LNCaP clone FGC (cell line): ENCODE measurements around the gene SLC6A19.
A peak's percentile ranks its signal among the peaks of the same experiment; 100 is the strongest.
"Not testable (repeated sequence)": the region's sequence is repeated elsewhere in the genome, so short reads cannot be mapped to it uniquely, and the experiment has no call there.

Experiments
- DNase-seq: peaks from one replicate; pipeline ENCODE4 v3.0.0-alpha.2; 2011; ENCODE audit warnings: low read depth
- H3K4me3 ChIP-seq: 2 replicates; pipeline ENCODE4 v1.5.1; 2011; ENCODE audit warnings: mild to moderate bottlenecking, low read depth, low read length, control low read depth
- CTCF ChIP-seq: IDR thresholded peaks from 2 replicates; pipeline ENCODE4 v1.5.1; 2012; ENCODE audit warnings: mild to moderate bottlenecking; ENCODE audit not compliant: control insufficient read depth, insufficient read depth; ENCODE audit errors: extremely low read depth

Gene SLC6A19

GRCh38 chr5:1259806-1260480 lies 58.5 kb downstream of the SLC6A19 start:
- no peak for TF ChIP-seq CTCF
- H3K4me3 ChIP-seq = no peak overlapping the region
- DNase-seq = no peak

GRCh38 chr5:1261643-1262042 lies 60.2 kb downstream of the SLC6A19 start:
- H3K4me3 ChIP-seq = no peak overlapping the region
- TF ChIP-seq CTCF = no peak
- no peak for DNase-seq

- TF ChIP-seq CTCF = no peak
- peak; percentile 6 for DNase-seq
- no peak overlapping the region for H3K4me3 ChIP-seq
Measured at GRCh38 chr5:1262381-1262780, 61.0 kb downstream of the SLC6A19 start.

- H3K4me3 ChIP-seq = no peak overlapping the region
- TF ChIP-seq CTCF = no peak
- DNase-seq = no peak
Measured at GRCh38 chr5:1264211-1264610, 62.8 kb downstream of the SLC6A19 start.

GRCh38 chr5:1265026-1265425 lies 63.6 kb downstream of the SLC6A19 start:
- H3K4me3 ChIP-seq = no peak overlapping the region
- no peak for DNase-seq
- no peak for TF ChIP-seq CTCF

- H3K4me3 ChIP-seq = no peak overlapping the region
- no peak for DNase-seq
- TF ChIP-seq CTCF = no peak
Measured at GRCh38 chr5:1265461-1266455, 64.4 kb downstream of the SLC6A19 start.

- no peak overlapping the region for H3K4me3 ChIP-seq
- DNase-seq = no peak
- TF ChIP-seq CTCF = no peak
Measured at GRCh38 chr5:1266791-1267190, 65.4 kb downstream of the SLC6A19 start.

GRCh38 chr5:1267464-1267863 lies 66.1 kb downstream of the SLC6A19 start:
- not testable (repeated sequence) for H3K4me3 ChIP-seq, DNase-seq
